GM19328 (cell line): Measurements from ENCODE around the gene EPHB2.

ENCODE experiments used
- ATAC-seq: cut with Tn5 transposase; IDR thresholded peaks from one replicate; pipeline ENCODE4 v1.9.1; 2021; ENCODE audit warnings: mild to moderate bottlenecking, moderate library complexity; ENCODE audit not compliant: unreplicated experiment

The EPHB2 gene

GRCh38 chr1:22852144-22852655 is 141.6 kb downstream of the EPHB2 start:
- ATAC-seq = no peak

DNA sequence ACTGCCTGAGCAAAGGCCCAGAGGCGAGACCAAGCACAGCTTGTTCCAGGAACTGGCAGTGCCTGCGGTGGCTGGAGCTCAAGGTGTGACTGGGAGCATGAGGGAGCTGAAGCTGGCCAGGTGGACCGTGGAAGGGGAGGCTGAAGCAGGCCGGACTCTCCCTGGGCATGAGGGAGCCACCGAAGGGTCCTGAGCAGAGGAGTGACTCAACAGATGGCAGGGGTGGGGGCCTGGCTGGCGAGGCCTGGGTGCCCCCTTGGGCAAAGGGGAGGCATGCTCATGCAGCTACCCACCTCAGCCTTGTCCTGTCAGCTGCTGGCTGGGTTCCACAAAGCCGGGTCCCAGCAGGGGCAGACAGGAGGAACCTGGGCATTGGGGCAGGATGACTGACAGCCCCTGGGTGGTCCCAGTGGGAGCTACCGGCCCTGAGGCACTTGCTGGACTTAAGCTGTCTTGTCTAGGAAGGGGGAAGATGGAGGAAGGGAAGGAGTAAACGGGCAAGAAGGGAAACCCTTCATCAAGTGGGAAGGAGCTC is 143.1 kb downstream of the EPHB2 start:
- ATAC-seq = no peak

DNA sequence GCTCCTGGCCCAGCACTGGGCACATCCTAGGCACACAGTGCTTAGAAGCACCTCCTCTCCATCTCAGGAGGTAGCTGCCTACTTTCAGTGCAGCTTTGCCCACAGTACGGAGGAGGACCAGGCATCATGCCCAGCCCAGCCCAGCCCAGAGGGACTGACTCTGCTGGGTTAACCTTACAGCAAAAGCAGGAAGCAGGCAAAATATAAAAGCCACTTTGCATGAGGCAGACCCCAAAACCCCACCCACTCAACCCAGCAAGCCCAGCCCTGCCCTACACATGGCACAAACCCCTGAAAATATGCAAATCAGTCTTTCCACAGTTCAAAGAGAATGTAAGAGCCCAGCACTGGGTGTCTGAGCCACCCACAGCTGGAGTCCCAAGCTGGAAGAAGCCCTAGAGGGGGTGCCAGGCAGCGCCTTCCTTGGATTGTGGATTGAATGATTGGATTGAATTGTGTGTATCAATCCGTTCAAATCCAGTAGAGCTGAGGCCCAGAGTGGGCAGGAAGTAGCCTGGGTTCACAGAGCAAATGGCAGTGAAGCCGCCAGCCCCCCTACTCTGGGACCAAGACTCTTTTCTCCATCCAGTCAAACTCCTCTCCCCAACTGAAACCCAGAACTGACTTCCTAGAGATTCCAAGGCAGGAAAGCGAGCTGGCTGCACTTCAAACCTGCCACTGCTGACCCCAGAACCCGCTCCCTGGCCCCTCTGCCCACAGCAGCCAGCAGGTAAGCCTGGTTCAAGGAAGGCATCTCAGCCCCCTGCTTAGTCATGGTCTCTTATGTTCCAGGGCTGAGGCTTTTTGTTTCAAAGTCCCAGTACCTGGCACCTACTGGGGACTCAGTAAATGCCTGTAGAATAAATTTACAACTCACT is 144.3 kb downstream of the EPHB2 start:
- ATAC-seq = peak; percentile 54

- no peak for ATAC-seq
These were observed 145.3 kb downstream of the EPHB2 start for GRCh38 chr1:22855668-22856606.

GRCh38 chr1:22857661-22858060 is 147.0 kb downstream of the EPHB2 start:
- no peak for ATAC-seq

- ATAC-seq = no peak
These were observed 149.8 kb downstream of the EPHB2 start for GRCh38 chr1:22860414-22860800.

- no peak for ATAC-seq
These were observed 150.3 kb downstream of the EPHB2 start for GRCh38 chr1:22860883-22861385.

DNA sequence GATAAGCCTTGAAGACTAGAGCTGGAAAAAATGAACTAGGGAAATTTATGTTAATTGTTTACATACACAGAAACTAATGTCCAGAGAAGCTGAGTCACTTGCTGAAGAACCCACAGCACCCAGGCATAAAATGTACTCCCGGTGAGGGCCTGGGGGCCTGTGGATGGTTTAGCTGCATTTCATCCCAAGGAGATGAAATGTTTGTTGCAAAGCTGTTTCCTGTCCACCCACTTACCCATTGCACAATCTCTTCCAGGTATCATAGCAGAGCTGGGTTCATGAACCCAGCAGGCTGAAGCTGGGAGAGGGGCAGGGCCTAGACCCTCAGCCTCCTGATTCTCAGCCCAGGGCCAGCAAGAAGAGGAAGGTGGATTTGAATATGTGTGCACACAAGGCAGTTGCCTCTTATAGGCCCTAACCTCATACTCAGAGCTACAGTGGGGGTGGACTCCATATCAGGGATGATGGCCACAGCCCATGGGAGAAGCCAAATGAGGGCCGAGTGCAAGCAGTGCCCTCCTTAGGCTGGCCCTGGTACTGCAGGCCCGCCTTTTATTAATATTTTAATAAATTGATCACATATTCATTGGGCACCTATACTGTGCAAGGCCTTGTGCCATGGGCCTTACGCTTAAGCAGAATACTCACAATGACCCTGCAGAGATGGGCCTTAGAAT is 151.3 kb downstream of the EPHB2 start:
- no peak for ATAC-seq

DNA sequence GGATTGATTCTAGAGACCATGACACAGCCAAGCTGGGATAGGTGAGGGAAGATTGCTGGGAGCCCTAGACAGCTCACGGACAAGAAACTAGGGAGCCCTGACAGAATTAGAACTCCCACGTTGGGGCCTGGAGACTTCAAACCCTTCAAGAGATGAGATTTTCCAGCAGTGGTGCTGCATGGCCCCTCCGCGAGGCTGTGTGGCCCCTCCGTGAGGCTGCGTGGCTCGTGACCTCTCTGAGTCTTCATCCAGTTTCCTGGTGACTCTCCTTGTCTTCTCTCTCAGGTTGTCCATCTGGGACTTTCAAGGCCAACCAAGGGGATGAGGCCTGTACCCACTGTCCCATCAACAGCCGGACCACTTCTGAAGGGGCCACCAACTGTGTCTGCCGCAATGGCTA is 152.1 kb downstream of the EPHB2 start:
- no peak for ATAC-seq

DNA sequence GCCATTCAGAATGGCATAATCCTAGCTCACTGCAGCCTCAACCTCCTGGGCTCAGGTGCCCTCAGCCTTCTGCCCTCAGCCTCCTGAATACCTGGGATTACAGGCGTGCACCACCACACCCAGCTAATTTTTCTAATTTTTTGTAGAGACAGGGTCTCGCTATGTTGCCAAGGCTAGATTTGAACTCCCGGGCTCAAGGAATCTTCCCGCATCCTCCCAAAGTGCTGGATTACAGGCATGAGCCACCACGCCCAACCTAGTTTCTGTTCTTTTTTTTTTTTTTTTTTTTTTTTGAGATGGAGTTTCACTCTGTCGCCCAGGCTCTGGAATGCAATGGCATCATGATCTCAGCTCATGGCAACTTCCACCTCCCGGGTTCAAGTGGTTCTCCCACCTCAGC is 153.1 kb downstream of the EPHB2 start:
- ATAC-seq = no peak

DNA sequence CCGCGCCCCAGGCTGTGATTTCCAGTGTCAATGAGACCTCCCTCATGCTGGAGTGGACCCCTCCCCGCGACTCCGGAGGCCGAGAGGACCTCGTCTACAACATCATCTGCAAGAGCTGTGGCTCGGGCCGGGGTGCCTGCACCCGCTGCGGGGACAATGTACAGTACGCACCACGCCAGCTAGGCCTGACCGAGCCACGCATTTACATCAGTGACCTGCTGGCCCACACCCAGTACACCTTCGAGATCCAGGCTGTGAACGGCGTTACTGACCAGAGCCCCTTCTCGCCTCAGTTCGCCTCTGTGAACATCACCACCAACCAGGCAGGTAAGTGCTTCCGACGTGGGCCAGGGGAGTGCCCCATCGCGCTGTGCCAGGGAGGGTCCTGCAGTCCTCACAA is 154.2 kb downstream of the EPHB2 start:
- ATAC-seq = no peak

- no peak for ATAC-seq
These were observed 155.1 kb downstream of the EPHB2 start for GRCh38 chr1:22865736-22866135.

- no peak for ATAC-seq
These were observed 156.2 kb downstream of the EPHB2 start for GRCh38 chr1:22866868-22867267.

- no peak for ATAC-seq
These were observed 157.7 kb downstream of the EPHB2 start for GRCh38 chr1:22868331-22868730.

- ATAC-seq = no peak
These were observed 158.7 kb downstream of the EPHB2 start for GRCh38 chr1:22869325-22869724.

GRCh38 chr1:22870201-22870871 is 159.7 kb downstream of the EPHB2 start:
- no peak for ATAC-seq

DNA sequence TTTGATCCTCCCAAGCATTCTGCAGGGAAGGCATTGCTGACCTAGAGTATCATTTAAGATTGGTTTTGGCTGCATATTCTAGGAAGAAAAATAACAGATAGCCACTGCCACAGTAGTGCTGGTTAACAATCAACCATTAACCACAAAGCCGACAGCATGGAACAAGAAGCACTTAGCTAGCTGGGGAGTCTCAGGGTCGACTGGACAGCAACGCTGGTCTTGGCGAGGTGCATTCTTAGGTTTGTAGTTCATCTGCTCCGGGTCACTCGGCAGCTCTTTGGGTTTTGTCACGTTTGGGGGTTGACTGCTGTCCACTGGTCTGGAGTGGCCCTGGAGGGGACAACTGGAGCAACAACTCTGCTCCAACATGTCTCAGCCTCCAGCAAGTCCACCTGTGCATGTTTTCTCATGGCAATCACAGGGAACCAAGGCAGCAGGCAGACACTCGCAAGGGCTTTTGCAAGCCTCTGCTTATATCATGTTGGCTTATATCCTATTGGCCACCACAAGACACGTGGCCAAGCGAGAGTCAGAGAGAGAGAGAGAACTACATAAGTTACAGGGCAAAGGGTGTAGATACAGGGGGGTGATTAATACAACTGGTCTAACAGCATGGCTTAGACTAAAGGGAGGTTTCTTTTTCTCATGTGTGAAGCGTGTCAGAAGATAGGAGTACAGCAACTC is 162.5 kb downstream of the EPHB2 start:
- no peak for ATAC-seq

DNA sequence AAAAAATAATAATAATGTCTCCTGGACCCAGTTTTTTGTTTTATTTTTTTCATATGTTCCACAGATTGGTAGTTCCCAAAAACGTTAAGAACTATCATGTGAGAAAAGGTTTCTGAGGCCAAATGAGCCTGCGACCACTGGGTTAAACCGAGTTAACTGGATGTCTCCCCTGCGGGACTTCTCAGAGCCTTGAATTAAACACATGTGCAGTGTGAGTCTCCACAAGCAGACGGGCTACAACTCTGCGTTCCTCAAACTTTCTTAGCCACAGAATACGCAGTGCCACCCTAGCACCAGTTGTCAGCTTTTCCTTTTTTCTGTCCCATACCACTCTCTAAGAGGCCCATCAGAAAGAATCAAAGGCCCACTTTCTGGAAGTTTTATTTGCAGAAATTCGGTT is 164.1 kb downstream of the EPHB2 start:
- no peak for ATAC-seq

DNA sequence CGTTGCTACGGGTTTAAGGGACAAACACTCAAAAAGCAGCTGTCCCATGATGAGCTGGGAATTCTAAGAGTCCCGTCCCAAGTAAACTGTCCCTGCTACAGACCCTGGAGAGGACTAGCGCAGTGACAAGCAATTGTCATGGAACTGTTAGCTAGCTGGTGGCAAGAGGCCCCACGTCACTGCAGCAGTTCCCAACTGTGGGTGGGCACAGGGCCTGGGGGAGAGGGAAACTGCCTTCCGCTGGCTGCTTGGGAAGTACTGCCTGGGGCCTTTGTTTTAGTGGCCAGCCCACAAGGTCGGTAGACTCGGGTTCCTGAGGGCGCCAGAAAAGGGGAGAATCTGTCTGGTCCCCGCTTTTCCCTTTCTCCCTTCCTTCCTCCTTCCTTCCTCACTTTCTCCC is 164.6 kb downstream of the EPHB2 start:
- no peak for ATAC-seq
